Kidney (tissue), 14 donors: Measurements from ENCODE around the gene CAPN13. TPM values are rescaled to one million over a fixed set of nuclear protein-coding genes. Genes with fewer than 3 reads are reported as not detected.

Experiments
- DNase-seq, 5 donors: peaks; one replicate each; pipeline ENCODE4 v3.0.0-alpha.2; 2013 to 2020
- FAIRE-seq: peaks from 2 replicates; lab custom pipeline; 2012; peaks lifted over from hg19 to GRCh38; lab: Jason Lieb, UNC
- H3K27ac ChIP-seq, 2 donors: one replicate each; pipeline ENCODE4 v1.7.0; 2013; ENCODE audit warnings: low read depth in 2 of 2, low read length in 2 of 2, inconsistent platforms in 1 of 2
- H3K27me3 ChIP-seq: one replicate; pipeline ENCODE4 v1.7.1; 2013; ENCODE audit warnings: low read length, inconsistent platforms; ENCODE audit not compliant: control insufficient read depth, insufficient read depth
- H3K36me3 ChIP-seq, 3 donors: one replicate each; pipeline versions ENCODE4 v1.7.0 to v1.7.1; 2013; ENCODE audit warnings: low read length in 3 of 3, control low read depth in 1 of 3, inconsistent platforms in 1 of 3; ENCODE audit not compliant: insufficient read depth in 3 of 3, control insufficient read depth in 2 of 3
- H3K4me1 ChIP-seq, 3 donors: one replicate each; pipeline versions ENCODE4 v1.7.0 to v1.7.1; 2013; ENCODE audit warnings: low read length in 3 of 3, inconsistent platforms in 1 of 3, low read depth in 1 of 3; ENCODE audit not compliant: control insufficient read depth in 2 of 3, insufficient read depth in 2 of 3
- H3K4me3 ChIP-seq, 3 donors: one replicate each; pipeline versions ENCODE4 v1.7.0 to v1.8.1; 2013; ENCODE audit warnings: low read length in 3 of 3, control low read depth in 1 of 3, inconsistent platforms in 1 of 3
- H3K9ac ChIP-seq, 3 donors: one replicate each; pipeline versions ENCODE4 v1.7.0 to v1.7.1; 2013; ENCODE audit warnings: low read length in 3 of 3, control low read depth in 1 of 3, inconsistent platforms in 1 of 3
- H3K9me3 ChIP-seq, 3 donors: one replicate each; pipeline versions ENCODE4 v1.7.0 to v1.7.1; 2013; ENCODE audit warnings: low read length in 3 of 3, control low read depth in 1 of 3, inconsistent platforms in 1 of 3; ENCODE audit not compliant: control insufficient read depth in 2 of 3, insufficient read depth in 1 of 3
- intact Hi-C: fragments of 100-400 bp; cut with DNase I; formaldehyde crosslinking; loops from one replicate; pipeline ENCODE4 v1.11.1; 2022
- polyA plus RNA-seq: library from polyadenylated mRNA; stranded (reverse); fragments of 350-450 nt; fragmentation: Illumina TruSeq; extraction: RNeasy Lipid Tissue Mini Kit (QIAGEN cat#74804); gene quantifications from one replicate; pipeline ENCODE4 v1.2.3, GENCODE V29; 2014; ENCODE audit warnings: low read depth, low replicate concordance; ENCODE audit not compliant: insufficient read depth
- total RNA-seq: library from RNA; stranded (reverse); fragmentation: NEBNext Ultra II Directional; extraction: Animal tissue kit (Norgen Biotek cat#: 25700); gene quantifications from one replicate; pipeline ENCODE4 v1.2.1, GENCODE V29; 2021
- TF ChIP-seq, protein P1 (sequence below): IDR thresholded peaks from 3 replicates; pipeline ENCODE4 v1.5.1; 2012; ENCODE audit warnings: mild to moderate bottlenecking, moderate library complexity, borderline replicate concordance; ENCODE audit not compliant: insufficient read depth; ENCODE audit errors: extremely low read depth
- donor health status: control.
- donor health status: control.
- donor health status: control.
- donor health status: control.
- donor health status: control.
- donor health status: DM: yes; HTN: yes; CAD: no.
- donor health status: Normal renal cell carcinoma (clear cell type).

The CAPN13 gene
- total and polyA plus RNA-seq, 2 donors from 2014 or later: 3.4 to 9.2 TPM

DNA sequence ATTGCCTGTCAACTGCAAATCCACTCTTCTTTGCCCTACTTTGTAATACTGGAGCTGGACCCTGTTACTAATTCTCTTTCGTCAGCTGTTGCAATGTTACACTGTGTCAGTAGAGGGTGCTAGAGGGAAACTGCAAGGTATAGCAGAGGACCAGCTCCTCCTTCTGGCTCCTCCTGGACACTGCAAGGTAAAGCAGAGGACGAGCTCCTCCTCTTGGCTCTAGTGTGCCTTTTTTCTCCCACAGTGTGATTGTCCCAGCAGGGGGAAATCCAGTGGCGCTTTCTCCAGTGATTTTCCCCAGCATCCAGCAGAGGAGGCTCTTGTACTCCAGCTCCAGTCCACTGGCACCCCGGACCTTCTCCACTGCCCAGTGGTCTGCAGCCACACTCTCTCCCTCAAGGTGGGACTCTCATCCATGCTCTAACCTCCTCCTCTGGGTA is 95.6 kb downstream of the CAPN13 start:
- no peaks in the 10 kb centered on the region for H3K36me3 ChIP-seq
- no peak overlapping the region for H3K4me3 ChIP-seq
- DNase-seq (peak; percentile 86 to 93 (median 89)), FAIRE-seq (peak; percentile 11)
- H3K9ac ChIP-seq: no peak overlapping the region
- H3K9me3 ChIP-seq: no peaks in the 10 kb centered on the region
- H3K27ac ChIP-seq: no peak overlapping the region
- TF ChIP-seq, protein P1, sequence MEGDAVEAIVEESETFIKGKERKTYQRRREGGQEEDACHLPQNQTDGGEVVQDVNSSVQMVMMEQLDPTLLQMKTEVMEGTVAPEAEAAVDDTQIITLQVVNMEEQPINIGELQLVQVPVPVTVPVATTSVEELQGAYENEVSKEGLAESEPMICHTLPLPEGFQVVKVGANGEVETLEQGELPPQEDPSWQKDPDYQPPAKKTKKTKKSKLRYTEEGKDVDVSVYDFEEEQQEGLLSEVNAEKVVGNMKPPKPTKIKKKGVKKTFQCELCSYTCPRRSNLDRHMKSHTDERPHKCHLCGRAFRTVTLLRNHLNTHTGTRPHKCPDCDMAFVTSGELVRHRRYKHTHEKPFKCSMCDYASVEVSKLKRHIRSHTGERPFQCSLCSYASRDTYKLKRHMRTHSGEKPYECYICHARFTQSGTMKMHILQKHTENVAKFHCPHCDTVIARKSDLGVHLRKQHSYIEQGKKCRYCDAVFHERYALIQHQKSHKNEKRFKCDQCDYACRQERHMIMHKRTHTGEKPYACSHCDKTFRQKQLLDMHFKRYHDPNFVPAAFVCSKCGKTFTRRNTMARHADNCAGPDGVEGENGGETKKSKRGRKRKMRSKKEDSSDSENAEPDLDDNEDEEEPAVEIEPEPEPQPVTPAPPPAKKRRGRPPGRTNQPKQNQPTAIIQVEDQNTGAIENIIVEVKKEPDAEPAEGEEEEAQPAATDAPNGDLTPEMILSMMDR: peak; percentile 99
- H3K27me3 ChIP-seq: no peaks in the 10 kb centered on the region
- peaks cover 0 to 3% (median 0%) of the 10 kb centered on the region in 3 donors for H3K4me1 ChIP-seq
- intact Hi-C loops: loop anchor here (10.0 kb wide), 2 partner anchors 453 to 623 kb away; no protein-coding TSS in a partner anchor

DNA sequence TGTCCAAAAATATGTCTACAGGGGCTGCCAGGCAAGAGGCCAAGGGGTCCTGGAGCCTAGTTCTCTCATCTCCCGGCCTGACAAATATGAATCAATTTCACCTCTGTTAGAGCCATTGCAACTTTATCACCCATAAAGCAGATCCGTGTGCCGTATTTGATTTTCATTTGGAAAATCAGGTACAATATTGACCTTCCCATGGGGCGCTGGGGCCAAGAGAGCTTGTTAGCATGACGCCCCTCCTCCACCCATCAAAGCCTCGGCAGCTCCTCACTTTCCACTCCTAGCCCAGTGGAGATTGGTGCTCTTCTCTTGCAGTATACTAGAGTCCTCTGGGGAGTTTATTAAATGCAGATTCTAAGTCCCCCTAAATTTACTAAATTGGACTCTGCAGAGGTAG is 96.8 kb downstream of the CAPN13 start:
- intact Hi-C loops: loop anchor here (10.0 kb wide), 2 partner anchors 454 to 624 kb away; no protein-coding TSS in a partner anchor
- Histone ChIP-seq H3K27me3 (no peaks in the 10 kb centered on the region), H3K27ac (no peak overlapping the region), H3K9ac (no peak overlapping the region), H3K9me3 (no peaks in the 10 kb centered on the region), H3K36me3 (no peaks in the 10 kb centered on the region), H3K4me1 (peaks cover 0 to 4% (median 0%) of the 10 kb centered on the region in 3 donors), H3K4me3 (no peak overlapping the region)
- DNase-seq (no peak), FAIRE-seq (no peak)
- TF ChIP-seq, protein P1: no peak

DNA sequence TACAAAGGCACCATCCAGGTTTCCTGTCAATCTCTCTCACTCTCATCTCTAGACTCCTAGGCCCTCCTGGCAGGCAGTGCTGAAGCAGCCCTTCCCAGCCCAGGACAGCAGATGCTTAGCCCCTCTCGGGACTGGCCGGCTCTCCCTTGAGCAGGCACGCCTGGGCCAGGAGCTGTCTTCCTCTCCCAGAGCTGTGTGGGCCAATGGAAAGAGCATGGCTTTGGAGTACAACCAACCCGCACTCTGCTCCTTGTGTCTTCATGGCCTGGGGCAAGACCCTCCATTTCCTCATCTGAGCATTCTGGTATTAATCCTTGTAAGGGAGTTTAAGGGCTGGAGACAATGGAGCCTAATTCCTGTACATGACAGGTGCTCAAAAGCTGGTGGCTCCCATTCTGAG is 97.2 kb downstream of the CAPN13 start:
- Histone ChIP-seq H3K27me3 (no peaks in the 10 kb centered on the region), H3K36me3 (no peaks in the 10 kb centered on the region), H3K4me1 (peaks cover 0 to 4% (median 0%) of the 10 kb centered on the region in 3 donors), H3K4me3 (no peak overlapping the region), H3K9me3 (no peaks in the 10 kb centered on the region), H3K27ac (no peak overlapping the region), H3K9ac (no peak overlapping the region)
- TF ChIP-seq, protein P1: no peak
- intact Hi-C loops: loop anchor here (10.0 kb wide), 2 partner anchors 455 to 625 kb away; no protein-coding TSS in a partner anchor
- FAIRE-seq (no peak), DNase-seq (no peak)

DNA sequence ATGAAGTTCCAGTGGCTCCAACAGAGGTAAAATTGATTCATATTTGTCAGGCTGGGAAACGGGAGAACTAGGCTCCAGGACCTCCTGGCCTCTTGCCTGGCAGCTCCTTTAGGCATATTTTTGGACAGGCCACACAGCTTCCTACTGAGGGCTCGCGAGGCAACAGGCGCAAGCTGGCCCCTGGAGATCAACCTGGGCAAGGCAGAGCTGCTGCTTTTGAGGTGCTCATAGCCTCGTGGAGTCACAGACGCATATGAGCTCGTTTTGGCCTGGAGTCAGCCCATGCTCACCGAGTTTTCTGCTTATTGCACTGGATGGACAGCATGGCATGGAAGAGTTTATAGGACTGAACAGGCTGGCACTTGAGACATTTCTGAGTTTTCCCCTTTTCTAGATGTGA is 97.7 kb downstream of the CAPN13 start:
- FAIRE-seq (no peak), DNase-seq (no peak)
- intact Hi-C loops: loop anchor here (5.0 to 10.0 kb wide), 2 partner anchors 502 to 545 kb away; no protein-coding TSS in a partner anchor
- Histone ChIP-seq H3K4me1 (peaks cover 0 to 4% (median 0%) of the 10 kb centered on the region in 3 donors), H3K9ac (no peak overlapping the region), H3K9me3 (no peaks in the 10 kb centered on the region), H3K27me3 (no peaks in the 10 kb centered on the region), H3K4me3 (no peak overlapping the region), H3K27ac (no peak overlapping the region), H3K36me3 (no peaks in the 10 kb centered on the region)
- TF ChIP-seq, protein P1: no peak
